Keratinocyte (primary cell): ENCODE data around the gene GALNT7. TPM values are rescaled to one million over a fixed set of nuclear protein-coding genes. Genes with fewer than 3 reads are reported as not detected.

Experiments
- DNase-seq: peaks from one replicate; pipeline ENCODE4 v3.0.0-alpha.2; 2011; ENCODE audit warnings: low read depth, missing footprints, low spot score
- FAIRE-seq: peaks from 2 replicates; lab custom pipeline; 2011; peaks lifted over from hg19 to GRCh38; lab: Jason Lieb, UNC
- H2AFZ ChIP-seq: 2 replicates; pipeline ENCODE4 v1.6.0; 2012; ENCODE audit warnings: low read length, control low read depth, inconsistent platforms; ENCODE audit not compliant: control insufficient read depth
- H3K27ac ChIP-seq: 2 replicates; pipeline ENCODE4 v1.5.1; 2011; ENCODE audit warnings: low read length; ENCODE audit not compliant: control insufficient read depth, insufficient read depth
- H3K27me3 ChIP-seq: 3 replicates; pipeline ENCODE4 v1.6.0; 2011; ENCODE audit warnings: low read length; ENCODE audit not compliant: control insufficient read depth, insufficient read depth; ENCODE audit errors: extremely low read depth
- H3K36me3 ChIP-seq, 2 experiments: 2 replicates in 1 of 2; 3 replicates in 1 of 2; pipeline ENCODE4 v1.5.1; 2011; ENCODE audit warnings: low read length in 2 of 2, mild to moderate bottlenecking in 1 of 2; ENCODE audit not compliant: control insufficient read depth in 2 of 2, insufficient read depth in 2 of 2; ENCODE audit errors: extremely low read depth in 1 of 2
- H3K4me1 ChIP-seq: 3 replicates; pipeline ENCODE4 v1.5.1; 2011; ENCODE audit warnings: low read length; ENCODE audit not compliant: control insufficient read depth, insufficient read depth; ENCODE audit errors: extremely low read depth
- H3K4me2 ChIP-seq: 3 replicates; pipeline ENCODE4 v1.6.0; 2011; ENCODE audit warnings: low read depth, low read length; ENCODE audit not compliant: control insufficient read depth, insufficient read depth; ENCODE audit errors: extremely low read depth
- H3K4me3 ChIP-seq, 3 experiments: fragments of 200-600 bp in 1 of 3; sonication (generic) in 1 of 3; 2 replicates in 2 of 3; 3 replicates in 1 of 3; pipeline ENCODE4 v1.5.1; 2011 to 2016; ENCODE audit warnings: low read length in 3 of 3, mild to moderate bottlenecking in 3 of 3, control low read depth in 2 of 3, inconsistent platforms in 1 of 3, low read depth in 1 of 3, mixed read lengths in 1 of 3, mixed run types in 1 of 3, moderate library complexity in 1 of 3; ENCODE audit not compliant: control insufficient read depth in 2 of 3, insufficient read depth in 2 of 3; ENCODE audit errors: extremely low read depth in 1 of 3
- H3K79me2 ChIP-seq: 2 replicates; pipeline ENCODE4 v1.6.0; 2012; ENCODE audit warnings: low read length; ENCODE audit not compliant: control insufficient read depth, insufficient read depth
- H3K9ac ChIP-seq: 3 replicates; pipeline ENCODE4 v1.6.0; 2011; ENCODE audit warnings: low read length; ENCODE audit not compliant: control insufficient read depth, insufficient read depth; ENCODE audit errors: extremely low read depth
- H3K9me1 ChIP-seq: 3 replicates; pipeline ENCODE4 v1.6.0; 2011; ENCODE audit warnings: low read length; ENCODE audit not compliant: control insufficient read depth, insufficient read depth; ENCODE audit errors: extremely low read depth
- H3K9me3 ChIP-seq: 2 replicates; pipeline ENCODE4 v1.5.1; 2012; ENCODE audit warnings: low read depth, low read length; ENCODE audit not compliant: control insufficient read depth
- H4K20me1 ChIP-seq: 3 replicates; pipeline ENCODE4 v1.6.0; 2011; ENCODE audit warnings: low read length; ENCODE audit not compliant: control insufficient read depth, insufficient read depth; ENCODE audit errors: extremely low read depth
- EZH2 ChIP-seq: IDR thresholded peaks from one replicate; pipeline ENCODE4 v1.6.1; 2012; ENCODE audit warnings: inconsistent platforms, mild to moderate bottlenecking, low read length, moderate library complexity
- dilution Hi-C: fragments of 300-500 bp; cut with MboI; formaldehyde crosslinking; loops from one replicate; pipeline ENCODE4 v1.7.0; 2020; ENCODE audit warnings: low sequenced_read_pairs; ENCODE audit not compliant: extremely low pct_ligation_motif_present
- polyA plus RNA-seq, 5 experiments: library from polyadenylated mRNA; depleted of rRNA in 3 of 5; stranded (reverse) in 3 of 5; stranded (forward) in 1 of 5; unstranded in 1 of 5; fragments of >200 nt; gene quantifications; 1 replicate in 1 of 5; 2 replicates in 3 of 5; 3 replicates in 1 of 5; pipeline versions ENCODE4 v1.2.1 to v1.2.3, GENCODE V29; 2011 to 2012; ENCODE audit warnings: missing spikeins in 2 of 5, low read depth in 1 of 5, low replicate concordance in 1 of 5
- TF ChIP-seq, protein P1 (sequence below), 3 experiments: IDR thresholded peaks in 1 of 3; conservative IDR thresholded peaks in 1 of 3; optimal IDR thresholded peaks in 1 of 3; 2 replicates in 2 of 3; 3 replicates in 1 of 3; pipeline versions ENCODE3 to v1.5.1; 2011; ENCODE audit warnings: low read length in 3 of 3, mild to moderate bottlenecking in 3 of 3, moderate library complexity in 2 of 3, control low read depth in 1 of 3, inconsistent platforms in 1 of 3; ENCODE audit not compliant: insufficient read depth in 2 of 3; ENCODE audit errors: extremely low read depth in 1 of 3

Gene GALNT7
- polyA plus RNA-seq, 1 donor (not counting 4 experiments of a cell fraction or from before 2014, with no cell fraction given): 28.8 TPM

DNA sequence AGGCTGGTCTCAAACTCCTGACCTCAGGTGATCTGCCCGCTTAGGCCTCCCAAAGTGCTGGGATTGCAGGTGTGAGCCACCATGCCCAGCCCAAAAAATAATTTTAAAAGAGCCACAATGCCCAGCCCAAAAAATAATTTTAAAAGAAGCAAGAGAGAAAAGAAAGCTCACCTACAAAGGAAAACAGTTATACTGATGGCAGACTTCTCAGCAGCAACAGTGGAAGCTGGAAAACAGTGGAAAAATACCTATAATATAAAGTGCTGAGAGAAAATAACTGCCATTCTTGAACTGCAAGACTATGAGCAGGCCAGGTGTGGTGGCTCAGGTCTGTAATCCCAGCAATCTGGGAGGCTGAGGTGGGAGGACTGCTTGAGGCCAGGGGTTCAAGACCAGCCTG lies 178.9 kb downstream of the GALNT7 start:
- no peak overlapping the region for H2AFZ ChIP-seq

DNA sequence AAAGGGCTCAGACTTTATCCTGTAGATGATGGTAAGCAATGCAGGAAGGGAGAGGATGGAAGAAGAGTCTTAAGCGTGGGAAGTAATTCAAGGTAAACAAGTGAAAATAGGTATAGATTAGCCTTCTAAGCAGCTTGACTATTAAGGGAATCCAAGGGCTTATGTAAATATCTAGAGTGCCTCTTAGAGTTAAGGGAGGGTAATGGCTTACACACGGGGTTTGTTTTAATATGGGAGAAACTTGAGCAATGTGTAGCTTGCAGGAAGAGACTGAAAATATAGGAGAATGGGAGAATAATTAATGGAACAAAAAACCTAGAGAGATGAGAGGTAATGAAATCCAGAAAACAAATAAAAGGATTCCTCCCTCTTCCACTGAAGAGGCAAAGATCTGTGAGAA lies 189.3 kb downstream of the GALNT7 start:
- dilution Hi-C loops: no loop called here

More for the DNA sequence above, 178.9 kb downstream of the GALNT7 start:
- H3K4me2 ChIP-seq: no peak overlapping the region
- H4K20me1 ChIP-seq: no peaks in the 10 kb centered on the region
- H3K4me3 ChIP-seq: no peak overlapping the region
- H3K9me1 ChIP-seq: no peaks in the 10 kb centered on the region
- H3K36me3 ChIP-seq: no peaks in the 10 kb centered on the region
- H3K79me2 ChIP-seq: no peaks in the 10 kb centered on the region
- TF ChIP-seq, protein P1, sequence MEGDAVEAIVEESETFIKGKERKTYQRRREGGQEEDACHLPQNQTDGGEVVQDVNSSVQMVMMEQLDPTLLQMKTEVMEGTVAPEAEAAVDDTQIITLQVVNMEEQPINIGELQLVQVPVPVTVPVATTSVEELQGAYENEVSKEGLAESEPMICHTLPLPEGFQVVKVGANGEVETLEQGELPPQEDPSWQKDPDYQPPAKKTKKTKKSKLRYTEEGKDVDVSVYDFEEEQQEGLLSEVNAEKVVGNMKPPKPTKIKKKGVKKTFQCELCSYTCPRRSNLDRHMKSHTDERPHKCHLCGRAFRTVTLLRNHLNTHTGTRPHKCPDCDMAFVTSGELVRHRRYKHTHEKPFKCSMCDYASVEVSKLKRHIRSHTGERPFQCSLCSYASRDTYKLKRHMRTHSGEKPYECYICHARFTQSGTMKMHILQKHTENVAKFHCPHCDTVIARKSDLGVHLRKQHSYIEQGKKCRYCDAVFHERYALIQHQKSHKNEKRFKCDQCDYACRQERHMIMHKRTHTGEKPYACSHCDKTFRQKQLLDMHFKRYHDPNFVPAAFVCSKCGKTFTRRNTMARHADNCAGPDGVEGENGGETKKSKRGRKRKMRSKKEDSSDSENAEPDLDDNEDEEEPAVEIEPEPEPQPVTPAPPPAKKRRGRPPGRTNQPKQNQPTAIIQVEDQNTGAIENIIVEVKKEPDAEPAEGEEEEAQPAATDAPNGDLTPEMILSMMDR (optimal IDR thresholded peaks at IDR 0.05 in 1 of 3, IDR thresholded peaks at IDR 0.05 in 1 of 3, conservative IDR thresholded peaks at IDR 0.05 in 1 of 3; ENCODE audit: extremely low read depth in 1 of 3, insufficient read depth in 2 of 3, low read length in 3 of 3): no peak
- TF ChIP-seq EZH2: no peak
- no peak overlapping the region for H3K27ac ChIP-seq
- H3K9me3 ChIP-seq: no peaks in the 10 kb centered on the region
- H3K27me3 ChIP-seq: no peaks in the 10 kb centered on the region
- FAIRE-seq (no peak), DNase-seq (no peak)
- H3K4me1 ChIP-seq: no peaks in the 10 kb centered on the region
- dilution Hi-C loops: no loop called here
- H3K9ac ChIP-seq: no peak overlapping the region

More for the DNA sequence above, 189.3 kb downstream of the GALNT7 start:
- TF ChIP-seq, protein P1 (optimal IDR thresholded peaks at IDR 0.05 in 1 of 3, IDR thresholded peaks at IDR 0.05 in 1 of 3, conservative IDR thresholded peaks at IDR 0.05 in 1 of 3; ENCODE audit: extremely low read depth in 1 of 3, insufficient read depth in 2 of 3, low read length in 3 of 3): no peak
- no peak for TF ChIP-seq EZH2
- no peaks in the 10 kb centered on the region for H3K79me2 ChIP-seq
- no peak overlapping the region for H3K4me2 ChIP-seq
- H3K27ac ChIP-seq: no peak overlapping the region
- no peaks in the 10 kb centered on the region for H3K9me1 ChIP-seq
- DNase-seq (no peak), FAIRE-seq (no peak)
- no peak overlapping the region for H3K9ac ChIP-seq
- no peaks in the 10 kb centered on the region for H4K20me1 ChIP-seq
- no peak overlapping the region for H3K4me3 ChIP-seq
- H2AFZ ChIP-seq: no peak overlapping the region
- no peaks in the 10 kb centered on the region for H3K27me3 ChIP-seq
- no peaks in the 10 kb centered on the region for H3K36me3 ChIP-seq
- H3K4me1 ChIP-seq: no peaks in the 10 kb centered on the region
- no peaks in the 10 kb centered on the region for H3K9me3 ChIP-seq
